ENCODE results near the gene ZDHHC17.
"Not testable (repeated sequence)": the region's sequence is repeated elsewhere in the genome, so short reads cannot be mapped to it uniquely, and the experiment has no call there.

Gene ZDHHC17

DNA sequence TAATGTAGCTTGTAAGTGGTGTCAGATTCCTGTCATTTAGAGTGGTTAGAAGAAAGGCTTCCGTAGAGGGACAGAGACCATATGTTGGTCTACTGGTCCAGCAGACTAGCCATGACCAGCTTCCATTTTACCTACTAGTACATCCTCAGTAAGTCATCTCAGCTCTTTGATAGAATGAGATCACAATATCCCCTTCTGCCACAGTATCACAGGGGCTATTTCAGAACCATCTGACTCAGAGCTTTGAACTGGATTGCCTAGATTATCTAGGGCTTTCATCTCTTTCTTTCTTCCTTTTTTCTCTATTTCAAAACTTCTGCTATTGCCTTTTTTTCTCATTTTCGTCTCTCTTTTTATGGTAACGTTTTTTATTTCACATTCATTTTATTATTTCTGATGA, 4.7 kb downstream of the ZDHHC17 start:
- peak; percentile 6 for DNase-seq

DNA sequence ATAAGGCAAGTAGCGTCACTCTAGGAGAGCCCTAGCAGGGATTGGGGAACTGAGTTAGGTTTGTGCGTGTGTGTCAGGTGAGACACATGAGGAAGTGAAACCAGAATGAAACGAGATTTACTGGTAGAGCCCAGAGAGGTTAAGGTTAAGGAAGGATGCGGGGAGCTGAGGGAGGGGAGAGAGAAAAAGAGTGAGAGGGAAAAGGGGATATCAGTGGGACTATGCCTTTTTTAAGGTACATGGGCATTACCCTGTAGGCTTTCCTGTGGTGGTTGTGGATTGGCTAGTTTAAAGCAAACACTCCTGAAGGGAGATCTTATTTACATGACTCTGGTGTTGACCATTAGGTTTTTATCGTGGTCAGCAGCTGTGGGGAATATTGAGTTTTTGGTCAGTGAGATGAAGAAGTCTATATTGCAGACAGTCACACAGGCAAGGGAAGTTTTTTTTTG, 13.9 kb downstream of the ZDHHC17 start:
- DNase-seq = no peak

DNA sequence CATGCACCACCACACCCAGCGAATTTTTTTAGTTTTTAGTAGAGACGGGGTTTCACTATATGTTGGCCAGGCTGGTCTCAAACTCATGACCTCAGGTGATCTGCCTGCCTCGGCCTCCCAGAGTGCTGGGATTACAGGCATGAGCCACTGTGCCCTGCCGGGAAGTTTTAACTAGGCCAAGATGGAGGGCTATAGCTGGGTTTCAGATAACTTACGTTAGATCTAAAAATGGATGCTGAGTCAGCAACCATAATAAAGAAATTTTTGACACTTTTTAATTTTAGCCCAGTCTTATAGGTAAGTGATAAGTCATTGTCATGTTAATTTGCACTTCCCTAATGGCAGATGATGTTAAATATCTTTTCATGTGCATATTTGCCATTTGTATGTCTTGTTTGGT, 14.4 kb downstream of the ZDHHC17 start:
- no peak for DNase-seq

DNA sequence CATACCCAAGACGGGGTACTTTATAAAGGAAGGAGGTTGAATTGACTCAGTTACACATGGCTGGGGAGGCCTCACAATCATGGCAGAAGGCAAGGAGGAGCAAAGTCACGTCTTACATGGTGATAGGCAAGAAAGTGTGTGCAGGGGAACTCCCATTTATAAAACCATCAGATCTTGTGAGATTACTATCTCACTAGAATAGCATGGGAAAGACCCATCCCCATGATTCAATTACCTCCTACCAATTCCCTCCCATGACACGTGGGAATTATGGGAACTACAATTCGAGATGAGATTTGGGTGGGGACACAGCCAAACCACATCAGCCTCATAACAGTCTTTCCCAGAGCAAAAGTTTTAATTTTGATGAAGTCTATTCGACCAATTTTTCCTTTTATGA, 15.4 kb downstream of the ZDHHC17 start:
- not testable (repeated sequence) for DNase-seq

DNA sequence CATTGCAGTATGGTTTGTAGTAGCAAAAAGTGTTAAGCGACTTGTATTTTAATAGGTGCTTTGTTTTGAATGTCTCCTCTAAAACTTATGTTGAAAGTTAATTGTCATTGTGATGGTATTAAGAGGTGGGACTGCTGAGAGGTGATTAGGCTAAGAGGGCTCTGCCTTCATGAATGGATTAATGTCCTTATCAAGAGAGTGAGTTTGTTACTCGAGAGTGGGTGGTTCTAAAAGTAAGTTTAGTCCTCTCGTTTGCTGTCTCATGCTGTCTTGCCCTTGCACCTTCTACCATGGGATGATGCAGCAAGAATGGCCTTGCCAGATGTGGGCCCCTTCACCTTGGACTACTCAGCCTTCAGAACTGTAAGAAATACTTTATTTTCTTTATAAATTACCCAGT, 17.4 kb downstream of the ZDHHC17 start:
- no peak for DNase-seq

DNA sequence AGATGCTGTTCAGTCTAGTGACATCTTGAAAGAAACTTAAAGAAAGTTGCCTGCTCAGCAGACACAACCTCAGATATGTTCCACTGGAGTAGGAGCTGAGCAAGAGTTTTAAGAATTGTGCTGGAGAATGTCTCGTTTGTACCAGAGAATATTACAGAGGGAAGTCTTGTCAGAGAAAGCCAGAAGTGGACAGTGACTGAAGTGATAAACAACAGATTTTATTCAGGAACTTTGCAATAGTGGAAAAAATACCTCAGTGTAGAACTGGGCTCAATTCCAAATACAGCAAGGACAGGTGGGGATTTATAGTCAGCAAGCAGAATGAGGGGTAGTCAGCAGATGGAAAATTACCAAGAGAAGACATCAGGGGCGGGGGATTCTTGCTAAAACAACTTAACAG, 18.6 kb downstream of the ZDHHC17 start:
- no peak for DNase-seq

DNA sequence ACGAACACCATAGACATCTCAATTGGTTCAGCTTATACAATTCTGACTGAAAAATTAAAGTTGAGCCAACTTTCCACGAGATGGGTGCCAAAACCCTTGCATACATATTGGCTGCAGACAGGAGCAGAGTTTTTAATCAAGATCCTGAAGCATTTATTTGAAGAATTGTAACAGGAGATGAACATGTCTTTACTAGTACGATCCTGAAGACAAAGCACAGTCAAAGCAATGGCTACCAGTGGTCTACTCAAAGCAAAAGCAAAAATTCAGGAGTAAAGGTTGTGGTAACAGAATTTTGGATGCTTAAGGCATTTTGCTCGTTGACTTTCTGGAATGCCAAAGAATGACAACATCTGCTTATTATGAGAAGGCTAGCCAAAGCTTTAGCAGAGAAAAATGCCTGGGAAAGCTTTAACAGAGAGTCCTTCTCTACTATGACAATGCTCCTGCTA, 20.7 kb downstream of the ZDHHC17 start:
- peak; percentile 78 for DNase-seq

DNA sequence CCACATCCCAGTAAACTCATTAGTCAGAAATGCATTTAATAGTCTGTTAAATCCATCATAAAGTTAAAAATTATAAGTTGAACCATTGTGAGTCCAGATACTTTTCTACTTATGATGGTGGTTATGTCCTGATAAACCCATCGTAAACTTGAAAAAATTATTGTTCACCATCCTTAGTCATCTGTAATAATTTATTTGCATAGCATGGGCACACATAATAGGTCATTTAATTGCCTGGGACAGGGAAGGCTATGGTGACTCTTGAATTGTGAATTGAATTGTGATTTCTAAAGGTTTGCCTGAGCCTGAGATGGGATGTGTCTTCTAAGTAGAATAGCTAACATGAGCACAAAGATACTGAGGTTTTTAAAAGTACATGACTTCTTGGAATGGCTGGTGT, 21.5 kb downstream of the ZDHHC17 start:
- DNase-seq = no peak

DNA sequence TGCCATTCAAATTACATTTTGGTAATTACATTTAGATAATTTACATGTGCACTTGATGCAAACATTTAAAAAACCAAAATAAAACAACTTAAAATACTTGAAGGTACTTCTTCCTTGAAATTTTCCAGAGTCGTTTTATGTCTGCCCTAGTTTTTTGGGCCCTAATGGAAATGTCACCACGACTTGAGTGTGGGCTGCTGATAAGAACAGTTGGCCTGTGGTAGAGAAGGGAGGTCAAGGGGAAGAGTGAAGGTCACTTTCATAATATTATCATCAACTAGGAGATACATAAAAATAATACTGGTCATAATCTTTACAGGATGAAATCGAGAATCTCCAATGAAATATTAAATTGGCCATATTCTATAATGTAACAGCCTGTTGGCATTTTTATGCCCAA, 23.1 kb downstream of the ZDHHC17 start:
- DNase-seq = no peak

DNA sequence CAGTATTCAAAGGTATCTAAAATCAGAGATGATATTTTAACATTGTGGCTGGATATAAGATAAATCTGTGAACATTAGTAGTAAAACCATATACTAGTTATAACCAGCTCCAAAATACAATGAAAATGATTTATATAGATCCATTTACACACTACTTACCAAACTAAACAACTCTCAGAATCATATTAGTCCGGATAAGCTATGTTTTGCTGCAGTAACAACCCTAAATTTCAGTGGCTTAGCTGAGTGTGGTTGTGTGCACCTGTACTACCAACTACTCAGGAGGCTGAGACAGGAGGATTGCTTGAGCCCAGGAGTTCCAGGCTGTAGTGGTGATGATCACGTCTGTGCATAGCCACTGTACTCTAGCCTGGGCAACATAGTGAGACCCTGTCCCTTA, 23.8 kb downstream of the ZDHHC17 start:
- DNase-seq = no peak

DNA sequence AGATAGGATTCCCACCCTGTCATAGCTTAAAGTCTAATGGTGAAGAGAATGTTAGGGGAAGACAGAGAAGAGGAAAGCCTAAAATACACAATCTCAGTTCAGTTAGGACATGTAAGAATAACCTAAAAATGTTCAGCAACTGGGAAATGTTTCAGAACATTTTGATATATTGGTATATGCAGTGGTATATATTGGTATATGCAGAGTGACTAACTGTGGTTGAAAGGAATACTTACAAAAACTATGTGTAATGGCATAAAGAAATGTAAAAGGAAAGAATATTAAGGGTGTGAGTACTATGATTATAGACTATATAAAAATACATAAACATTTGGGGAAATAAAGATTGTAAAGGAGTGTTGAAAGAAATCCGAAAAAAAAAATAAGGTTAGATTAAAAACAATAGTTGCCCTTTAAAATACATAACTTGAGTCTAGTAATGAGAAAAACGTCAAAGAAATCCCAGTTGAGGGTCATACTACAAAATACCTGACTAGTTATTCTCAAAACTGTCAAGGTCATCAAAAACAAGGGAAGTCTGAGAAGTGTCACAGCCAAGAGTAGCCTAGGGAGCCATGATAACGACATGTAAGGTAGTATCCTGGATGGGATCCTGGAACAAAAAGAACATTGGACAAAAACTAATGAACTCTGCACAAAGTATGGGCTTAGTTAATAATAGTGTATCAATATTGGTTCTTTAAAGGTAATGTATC, 25.6 kb downstream of the ZDHHC17 start:
- no peak for DNase-seq

DNA sequence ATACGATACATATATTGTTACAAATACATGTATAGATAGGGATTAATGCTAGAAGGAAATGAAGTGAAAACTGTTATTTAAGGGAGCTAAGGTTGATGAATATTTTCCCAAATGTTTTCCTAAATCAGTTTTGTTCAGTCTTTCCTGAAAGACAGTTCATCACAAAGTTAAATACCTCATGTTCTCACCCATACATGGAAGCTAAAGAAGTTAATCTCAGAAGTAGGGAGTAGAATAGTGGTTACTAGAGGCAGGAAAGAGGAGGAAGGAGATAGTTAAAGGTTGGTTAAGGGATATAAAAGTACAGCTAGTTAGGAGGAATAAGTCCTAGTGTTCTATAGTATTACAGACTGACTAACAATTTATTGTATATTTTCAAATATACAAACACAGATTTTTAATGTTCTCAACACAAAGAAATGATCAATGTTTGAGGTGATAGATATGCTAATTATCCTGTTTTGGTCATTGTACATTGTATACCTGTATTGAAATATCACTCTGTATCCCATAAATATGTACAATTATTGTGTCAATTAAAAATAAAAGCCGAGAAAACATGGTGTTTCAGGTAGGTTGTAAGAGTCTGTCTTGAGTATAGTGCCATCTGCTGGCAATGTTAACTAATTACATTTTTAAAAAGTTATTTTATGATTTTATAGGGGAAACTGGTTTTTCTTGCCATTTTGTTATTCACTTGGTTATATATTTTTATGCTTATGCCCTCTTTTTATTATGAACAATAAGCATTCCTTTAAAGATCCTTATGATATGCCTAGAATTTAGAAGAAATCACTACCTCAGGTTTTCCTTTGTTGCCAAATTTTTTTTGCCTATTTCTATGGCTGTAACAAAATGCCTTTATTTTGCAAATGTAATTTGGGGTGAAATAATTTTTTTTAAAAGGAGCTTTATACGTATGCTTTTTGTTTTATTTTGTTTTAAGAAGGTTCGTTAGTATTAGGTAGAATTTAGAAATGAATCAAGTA, 26.9 kb downstream of the ZDHHC17 start:
- DNase-seq = peak; percentile 16

DNA sequence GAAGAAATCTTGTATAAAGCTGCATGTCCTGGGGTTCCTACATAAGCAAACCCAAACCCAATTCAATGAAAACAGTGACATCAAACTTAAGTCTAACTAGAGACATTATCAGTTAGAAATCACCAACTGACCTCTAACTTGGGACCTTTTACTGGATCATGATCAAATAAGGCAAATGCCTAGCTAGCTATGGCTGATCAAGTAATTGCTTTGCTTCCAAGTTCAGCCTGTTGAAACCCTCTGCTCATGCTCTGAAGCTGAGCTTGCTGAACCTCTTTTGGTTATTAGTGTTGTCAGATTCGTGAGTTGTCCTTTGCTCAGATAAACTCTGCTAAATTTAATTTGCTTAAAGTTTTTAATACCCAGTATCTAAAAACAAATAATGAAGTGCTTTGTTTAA, 28.9 kb downstream of the ZDHHC17 start:
- DNase-seq = no peak

DNA sequence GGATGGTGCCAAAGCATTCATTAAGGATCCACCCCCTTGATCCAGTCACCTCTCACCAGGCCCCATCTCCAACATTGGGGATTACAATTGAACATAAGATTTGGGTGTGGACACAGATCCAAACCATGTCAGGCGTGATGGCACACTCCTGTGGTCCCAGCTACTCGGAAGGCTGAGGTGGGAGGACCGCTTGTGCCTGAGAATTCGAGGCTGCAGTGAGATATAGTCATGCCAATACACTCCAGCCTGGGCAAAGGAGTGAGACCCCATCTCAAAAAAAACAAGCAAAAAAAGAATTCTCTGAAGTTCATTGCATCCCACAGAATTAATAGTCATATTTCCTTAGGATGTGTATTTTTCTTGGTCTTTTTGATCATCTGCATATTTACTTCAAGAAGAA, 34.9 kb downstream of the ZDHHC17 start:
- DNase-seq = no peak

DNA sequence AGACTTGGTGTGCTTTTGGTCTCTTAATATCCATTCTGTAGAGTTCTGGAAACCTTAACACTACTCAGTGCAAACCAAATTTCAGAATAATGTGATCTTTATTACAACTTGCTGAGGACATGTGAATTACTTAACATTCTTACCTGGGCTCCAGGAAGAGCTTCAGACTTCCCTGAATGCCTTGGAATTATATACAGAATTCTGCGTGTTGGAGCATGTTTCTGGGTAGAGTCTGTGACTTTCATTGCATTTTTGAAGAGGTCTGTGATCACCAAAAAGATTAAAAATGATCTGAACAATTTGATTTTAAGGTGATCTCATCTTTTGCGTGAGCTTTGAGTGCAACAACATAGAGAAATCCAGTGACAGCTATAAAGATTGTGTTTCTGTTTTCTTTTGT, 35.4 kb downstream of the ZDHHC17 start:
- no peak for DNase-seq

DNA sequence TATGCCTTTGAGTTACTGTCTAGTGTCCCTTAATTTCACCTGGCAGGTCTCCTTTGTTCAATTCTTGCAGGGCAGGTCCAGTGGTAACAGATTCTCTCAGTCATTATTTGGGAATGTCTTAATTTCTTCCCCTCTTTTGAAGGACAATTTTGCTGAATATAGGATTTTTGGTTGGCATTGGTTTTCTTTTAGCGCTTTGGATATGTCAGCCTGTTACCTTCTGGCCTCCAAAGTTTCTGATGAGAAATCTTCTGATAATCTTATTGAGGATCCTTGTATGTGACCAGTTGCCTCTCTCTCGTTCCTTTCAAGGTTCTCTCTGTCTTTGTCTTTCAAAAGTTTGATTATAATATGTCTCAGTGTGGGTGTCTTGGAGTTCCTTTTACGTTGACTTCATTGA, 38.1 kb downstream of the ZDHHC17 start:
- no peak for DNase-seq

DNA sequence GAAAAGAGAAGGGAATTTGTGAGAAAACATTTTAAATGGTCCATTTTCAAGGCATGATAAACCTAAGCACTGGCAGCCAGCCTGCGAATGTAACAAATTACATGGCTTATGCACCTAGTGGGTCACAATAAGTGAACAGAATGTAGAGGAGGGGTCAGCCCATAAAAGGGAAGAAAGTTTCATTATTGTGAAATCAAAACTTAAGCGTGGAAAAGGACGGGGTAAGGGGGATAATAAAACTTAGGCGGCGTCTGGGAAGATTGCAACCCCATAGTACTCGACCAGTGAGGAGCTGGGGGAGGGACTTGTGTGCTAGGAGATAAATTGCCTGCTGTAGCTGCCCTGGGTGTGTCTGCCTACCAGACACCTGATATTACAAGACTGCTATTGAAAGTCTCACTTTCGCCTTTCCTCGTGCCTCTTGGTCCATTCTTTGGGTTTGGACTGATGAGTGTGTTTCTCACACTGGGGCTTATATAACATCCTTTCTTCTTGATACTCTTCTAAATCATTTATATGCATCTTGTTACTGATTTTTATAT, 40.6 kb downstream of the ZDHHC17 start:
- no peak for DNase-seq

DNA sequence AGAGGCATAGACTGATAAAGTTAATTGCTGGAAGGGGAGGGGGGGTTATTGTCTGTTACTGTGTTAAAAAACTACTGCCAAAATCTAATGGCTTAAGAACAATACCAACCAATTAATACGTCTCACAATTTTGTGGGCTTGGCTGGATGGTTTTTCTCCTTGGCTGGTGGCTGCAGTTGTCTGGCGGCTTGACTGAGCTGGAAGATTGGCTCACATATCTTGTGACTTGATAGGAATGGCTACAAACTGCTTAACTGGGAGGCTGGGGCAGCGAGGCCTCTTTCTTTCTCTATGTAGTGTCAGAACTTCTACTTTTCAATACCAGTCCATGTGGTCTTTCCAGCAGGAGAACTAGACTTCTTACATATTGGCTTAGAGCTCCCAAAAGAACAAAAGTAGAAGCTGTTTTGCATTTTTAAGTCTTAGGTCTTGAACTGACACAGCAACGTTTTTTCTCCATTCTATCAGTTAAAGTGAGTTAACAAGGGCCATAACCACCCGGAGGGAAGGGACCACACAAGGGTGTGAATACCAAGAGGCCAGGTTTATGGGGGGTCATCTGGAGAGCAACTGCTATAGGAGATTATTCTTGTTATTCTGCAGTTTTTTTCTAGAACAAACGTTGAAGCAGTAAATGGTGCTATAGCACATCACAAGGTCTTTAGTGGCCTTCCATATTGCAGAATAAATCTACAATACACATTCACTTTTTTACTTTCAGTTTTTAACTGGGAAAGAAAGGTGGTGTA, 46.9 kb downstream of the ZDHHC17 start:
- DNase-seq = no peak

DNA sequence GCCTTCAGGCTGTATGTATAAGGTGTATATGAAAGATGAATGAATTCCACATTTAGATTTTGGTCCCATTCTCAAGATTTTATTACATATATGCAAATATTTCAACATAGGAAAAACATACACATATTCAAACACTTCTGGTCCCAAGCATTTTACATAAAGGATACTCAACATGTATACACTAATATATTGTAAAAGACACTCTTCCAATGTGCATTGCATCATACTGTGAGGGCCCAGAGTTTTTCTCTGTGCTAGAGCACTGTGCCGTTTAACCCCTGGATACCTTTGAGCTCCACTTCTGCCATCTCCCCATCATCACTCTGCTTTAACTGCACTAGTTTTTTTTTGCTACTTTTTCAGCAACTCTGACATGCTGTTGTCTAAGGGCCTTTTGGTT, 48.1 kb downstream of the ZDHHC17 start:
- no peak for DNase-seq

DNA sequence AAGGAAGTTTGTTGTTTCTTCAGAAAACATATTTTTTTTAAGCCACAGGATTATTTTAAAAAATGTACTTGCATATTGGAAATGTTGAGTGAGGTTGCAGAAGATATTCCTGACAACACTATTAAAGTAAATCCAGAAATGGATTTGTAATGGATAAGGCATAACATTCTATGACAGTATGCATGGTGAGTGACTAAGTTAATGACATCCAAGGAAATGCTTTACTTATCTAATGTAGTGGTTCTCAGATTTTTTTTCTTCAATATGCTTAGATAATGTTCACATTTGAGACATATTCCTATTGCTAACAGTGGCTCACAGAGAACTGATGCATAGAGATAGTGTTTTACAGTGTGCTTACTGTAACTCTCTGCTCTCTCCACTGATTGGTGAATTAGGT, 49.4 kb downstream of the ZDHHC17 start:
- no peak for DNase-seq

DNA sequence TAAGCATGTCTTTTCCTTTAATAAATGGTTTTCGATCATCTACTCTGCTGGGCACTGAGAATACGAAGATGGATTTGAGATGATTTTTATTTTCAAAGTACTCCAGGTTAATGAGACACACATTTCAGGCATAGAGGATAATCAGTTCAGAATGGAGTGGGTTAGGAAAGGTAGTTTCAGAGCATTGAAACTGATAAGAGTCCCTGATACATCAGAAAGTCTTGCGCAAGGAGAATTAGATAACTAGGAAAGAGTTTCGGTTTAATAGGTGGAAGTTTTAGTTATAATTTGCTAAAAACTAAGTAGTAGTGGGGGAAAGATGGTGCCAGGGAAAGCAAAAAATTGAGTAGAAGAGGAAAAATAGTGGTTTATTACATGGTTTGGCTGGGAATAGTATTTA, 50.1 kb downstream of the ZDHHC17 start:
- no peak for DNase-seq

DNA sequence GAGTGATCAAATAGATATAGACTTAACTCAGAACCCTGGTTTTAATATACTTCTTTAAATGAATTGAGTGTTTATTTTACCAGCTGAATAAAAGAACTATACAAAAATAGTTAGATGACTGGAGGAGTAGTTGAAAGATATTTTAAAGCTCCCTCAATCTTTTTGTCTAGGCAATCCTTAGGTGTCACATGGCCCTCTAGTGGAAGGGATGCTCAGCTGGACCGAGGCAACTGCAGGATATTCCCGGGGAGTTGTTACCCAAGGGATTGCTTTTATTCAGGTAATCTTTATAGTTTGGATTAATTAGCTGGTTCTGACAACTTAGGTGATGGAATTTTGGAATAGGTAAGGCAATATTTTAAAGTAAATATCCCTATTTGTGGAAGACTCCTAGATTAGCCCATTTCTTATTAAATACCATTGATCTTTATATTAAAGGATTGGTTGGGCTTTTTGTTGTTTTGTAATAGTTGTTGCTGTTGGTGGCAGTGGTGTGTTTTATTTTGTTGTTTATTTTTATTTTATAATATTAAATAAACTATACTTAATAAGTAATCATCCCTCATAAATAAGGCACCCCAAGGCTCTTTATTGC, 57.1 kb downstream of the ZDHHC17 start:
- DNase-seq = peak; percentile 42

Measured in fibroblast of skin of abdomen (primary cell).